HepG2 (cell line): Measurements from ENCODE around the gene PSME3IP1.

Experiments used
- POLR2A ChIP-seq, 2 experiments: IDR thresholded peaks; 2 replicates each; pipeline ENCODE4 v1.6.1; 2011; ENCODE audit warnings: low read depth in 2 of 2, low read length in 2 of 2, mild to moderate bottlenecking in 1 of 2, moderate library complexity in 1 of 2; ENCODE audit not compliant: insufficient read depth in 1 of 2
- PRDM15 ChIP-seq: sonication (generic); formaldehyde crosslinking; IDR thresholded peaks from 2 replicates; pipeline ENCODE4 v1.4.0; 2020; ENCODE audit warnings: missing genetic modification reagents
- RXRA ChIP-seq: sonication (generic); formaldehyde crosslinking; IDR thresholded peaks from 2 replicates; pipeline ENCODE4 v1.5.1; 2020; ENCODE audit warnings: missing genetic modification reagents
- ZNF7 ChIP-seq: IDR thresholded peaks from 2 replicates; pipeline ENCODE4 v1.6.1; 2016; ENCODE audit warnings: missing biosample characterization, missing genetic modification reagents

- TF ChIP-seq POLR2A (IDR thresholded peaks at IDR 0.05; ENCODE audit: insufficient read depth in 1 of 2, low read depth in 2 of 2, low read length in 2 of 2) (no peak), PRDM15 (CRISPR knock-in tag) (no peak), RXRA (CRISPR knock-in tag) (no peak), ZNF7 (CRISPR knock-in tag) (no peak)
Observed at GRCh38 chr16:57137043-57137442, 48.8 kb downstream of the PSME3IP1 start.
